ENCODE data around the gene TRIM37. TPM values are rescaled to one million over a fixed set of nuclear protein-coding genes. Genes with fewer than 3 reads are reported as not detected.

The TRIM37 gene
- total and polyA plus RNA-seq, 4 donors: 5.4 to 12.9 (median 8.1) TPM

DNA sequence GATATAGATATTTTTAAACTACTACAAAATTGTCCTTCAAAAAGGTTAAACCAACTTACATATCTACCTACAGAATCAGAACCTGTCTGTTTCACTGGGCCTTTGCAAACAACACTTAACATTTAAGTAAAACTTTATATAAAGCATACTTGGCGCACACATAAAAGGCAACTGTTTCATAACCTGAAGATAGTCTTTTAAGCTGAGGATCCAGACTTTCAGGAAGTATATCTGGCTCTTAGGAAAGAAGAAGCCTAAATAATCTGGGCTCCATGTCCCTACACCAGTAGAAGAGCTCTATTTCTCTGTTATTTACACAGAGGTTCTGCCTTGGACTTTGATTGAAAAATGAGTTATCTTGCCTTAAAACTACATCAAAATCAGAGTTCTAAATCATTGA is 75.9 kb downstream of the TRIM37 start:
- H3K4me1 ChIP-seq (ENCODE audit: control insufficient read depth in 4 of 4, insufficient read depth in 4 of 4, low read length in 3 of 4): peaks cover 0 to 3% (median 0%) of the 10 kb centered on the region in 4 donors
- WGBS: 99% methylated on average over 1 of the region's 1 CpG
- H3K36me3 ChIP-seq (ENCODE audit: control insufficient read depth in 4 of 4, insufficient read depth in 3 of 4, low read depth in 1 of 4, low read length in 3 of 4): peaks cover 0 to 9% (median 6%) of the 10 kb centered on the region in 4 donors
- no peak overlapping the region for H3K9ac ChIP-seq (ENCODE audit: low read depth in 1 of 2, low read length in 2 of 2)
- no peak overlapping the region for H3K4me3 ChIP-seq (ENCODE audit: low read depth in 1 of 3, low read length in 3 of 3)
- no peak overlapping the region for H3K27ac ChIP-seq (ENCODE audit: low read depth in 1 of 2, low read length in 2 of 2)
- no peaks in the 10 kb centered on the region for H3K9me3 ChIP-seq (ENCODE audit: control insufficient read depth in 4 of 4, low read length in 3 of 4)
- TF ChIP-seq TAF1 (conservative IDR thresholded peaks at IDR 0.05) (no peak), EGR1 (IDR thresholded peaks at IDR 0.05; ENCODE audit: low read depth in 2 of 2) (no peak), MAX (IDR thresholded peaks at IDR 0.05) (no peak)
- TF ChIP-seq, protein P1, sequence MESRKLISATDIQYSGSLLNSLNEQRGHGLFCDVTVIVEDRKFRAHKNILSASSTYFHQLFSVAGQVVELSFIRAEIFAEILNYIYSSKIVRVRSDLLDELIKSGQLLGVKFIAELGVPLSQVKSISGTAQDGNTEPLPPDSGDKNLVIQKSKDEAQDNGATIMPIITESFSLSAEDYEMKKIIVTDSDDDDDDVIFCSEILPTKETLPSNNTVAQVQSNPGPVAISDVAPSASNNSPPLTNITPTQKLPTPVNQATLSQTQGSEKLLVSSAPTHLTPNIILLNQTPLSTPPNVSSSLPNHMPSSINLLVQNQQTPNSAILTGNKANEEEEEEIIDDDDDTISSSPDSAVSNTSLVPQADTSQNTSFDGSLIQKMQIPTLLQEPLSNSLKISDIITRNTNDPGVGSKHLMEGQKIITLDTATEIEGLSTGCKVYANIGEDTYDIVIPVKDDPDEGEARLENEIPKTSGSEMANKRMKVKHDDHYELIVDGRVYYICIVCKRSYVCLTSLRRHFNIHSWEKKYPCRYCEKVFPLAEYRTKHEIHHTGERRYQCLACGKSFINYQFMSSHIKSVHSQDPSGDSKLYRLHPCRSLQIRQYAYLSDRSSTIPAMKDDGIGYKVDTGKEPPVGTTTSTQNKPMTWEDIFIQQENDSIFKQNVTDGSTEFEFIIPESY (IDR thresholded peaks at IDR 0.05): no peak
- TF ChIP-seq, protein P2, sequence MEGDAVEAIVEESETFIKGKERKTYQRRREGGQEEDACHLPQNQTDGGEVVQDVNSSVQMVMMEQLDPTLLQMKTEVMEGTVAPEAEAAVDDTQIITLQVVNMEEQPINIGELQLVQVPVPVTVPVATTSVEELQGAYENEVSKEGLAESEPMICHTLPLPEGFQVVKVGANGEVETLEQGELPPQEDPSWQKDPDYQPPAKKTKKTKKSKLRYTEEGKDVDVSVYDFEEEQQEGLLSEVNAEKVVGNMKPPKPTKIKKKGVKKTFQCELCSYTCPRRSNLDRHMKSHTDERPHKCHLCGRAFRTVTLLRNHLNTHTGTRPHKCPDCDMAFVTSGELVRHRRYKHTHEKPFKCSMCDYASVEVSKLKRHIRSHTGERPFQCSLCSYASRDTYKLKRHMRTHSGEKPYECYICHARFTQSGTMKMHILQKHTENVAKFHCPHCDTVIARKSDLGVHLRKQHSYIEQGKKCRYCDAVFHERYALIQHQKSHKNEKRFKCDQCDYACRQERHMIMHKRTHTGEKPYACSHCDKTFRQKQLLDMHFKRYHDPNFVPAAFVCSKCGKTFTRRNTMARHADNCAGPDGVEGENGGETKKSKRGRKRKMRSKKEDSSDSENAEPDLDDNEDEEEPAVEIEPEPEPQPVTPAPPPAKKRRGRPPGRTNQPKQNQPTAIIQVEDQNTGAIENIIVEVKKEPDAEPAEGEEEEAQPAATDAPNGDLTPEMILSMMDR (IDR thresholded peaks at IDR 0.05; ENCODE audit: low read depth, low read length, missing input control): no peak
- H3K27me3 ChIP-seq (ENCODE audit: control insufficient read depth in 4 of 4, insufficient read depth in 4 of 4, low read length in 3 of 4): no peaks in the 10 kb centered on the region
- DNase-seq (ENCODE audit: low spot score): no peak

DNA sequence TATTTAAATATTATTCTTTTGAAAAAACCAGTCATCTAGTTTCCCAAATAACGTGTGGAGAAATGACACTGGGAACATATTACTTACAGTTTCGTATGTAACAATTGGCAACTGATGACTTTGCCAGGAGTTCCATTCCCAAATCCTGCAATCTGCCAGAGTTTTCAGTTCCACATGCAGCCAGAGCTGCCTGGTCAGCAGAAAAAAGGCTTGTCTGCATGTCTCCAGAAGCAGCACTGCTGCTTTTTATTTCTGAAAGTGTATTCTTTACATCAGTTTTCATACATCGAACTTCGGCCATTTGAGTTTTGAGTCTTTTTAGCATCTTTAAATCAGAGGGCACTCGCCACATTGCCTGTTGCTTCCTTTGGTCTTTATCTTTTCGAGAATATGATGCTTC is 78.4 kb downstream of the TRIM37 start:
- H3K4me1 ChIP-seq (ENCODE audit: control insufficient read depth in 4 of 4, insufficient read depth in 4 of 4, low read length in 3 of 4): peaks cover 0 to 3% (median 0%) of the 10 kb centered on the region in 4 donors
- no peak for DNase-seq (ENCODE audit: low spot score)
- no peak overlapping the region for H3K9ac ChIP-seq (ENCODE audit: low read depth in 1 of 2, low read length in 2 of 2)
- H3K4me3 ChIP-seq (ENCODE audit: low read depth in 1 of 3, low read length in 3 of 3): no peak overlapping the region
- WGBS: 92% methylated on average over 6 of the region's 6 CpGs
- no peak overlapping the region for H3K27ac ChIP-seq (ENCODE audit: low read depth in 1 of 2, low read length in 2 of 2)
- H3K9me3 ChIP-seq (ENCODE audit: control insufficient read depth in 4 of 4, low read length in 3 of 4): no peaks in the 10 kb centered on the region
- no peak for TF ChIP-seq JUND (IDR thresholded peaks at IDR 0.05)
- TF ChIP-seq FOXA2 (IDR thresholded peaks at IDR 0.05): no peak
- TF ChIP-seq HNF4G (IDR thresholded peaks at IDR 0.05): no peak
- TF ChIP-seq, protein P3, sequence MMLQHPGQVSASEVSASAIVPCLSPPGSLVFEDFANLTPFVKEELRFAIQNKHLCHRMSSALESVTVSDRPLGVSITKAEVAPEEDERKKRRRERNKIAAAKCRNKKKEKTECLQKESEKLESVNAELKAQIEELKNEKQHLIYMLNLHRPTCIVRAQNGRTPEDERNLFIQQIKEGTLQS (IDR thresholded peaks at IDR 0.05): no peak
- TF ChIP-seq MAX (IDR thresholded peaks at IDR 0.05): no peak
- TF ChIP-seq RXRA (IDR thresholded peaks at IDR 0.05): no peak
- H3K27me3 ChIP-seq (ENCODE audit: control insufficient read depth in 4 of 4, insufficient read depth in 4 of 4, low read length in 3 of 4): no peaks in the 10 kb centered on the region
- H3K36me3 ChIP-seq (ENCODE audit: control insufficient read depth in 4 of 4, insufficient read depth in 3 of 4, low read depth in 1 of 4, low read length in 3 of 4): peaks cover 0 to 9% (median 6%) of the 10 kb centered on the region in 4 donors

DNA sequence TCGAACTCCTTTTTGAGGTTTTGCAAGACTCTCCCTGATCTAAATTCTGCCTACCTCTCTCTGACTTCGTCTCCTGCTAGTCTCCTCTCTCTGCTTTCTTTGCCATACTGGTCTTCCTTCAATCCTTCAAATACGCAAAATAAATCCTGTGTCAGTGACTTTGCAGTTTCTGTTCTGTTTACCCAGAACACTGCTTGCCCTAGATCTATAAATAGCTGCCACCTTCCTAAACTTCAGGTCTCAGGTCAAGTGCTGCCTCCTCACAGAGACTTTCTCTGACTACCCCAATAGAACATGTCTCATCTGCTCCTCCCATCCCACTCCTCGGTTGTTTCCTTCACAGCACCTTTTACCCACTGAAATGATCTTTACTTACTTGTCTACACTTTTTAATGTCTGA is 78.9 kb downstream of the TRIM37 start:
- no peak overlapping the region for H3K27ac ChIP-seq (ENCODE audit: low read depth in 1 of 2, low read length in 2 of 2)
- H3K4me1 ChIP-seq (ENCODE audit: control insufficient read depth in 4 of 4, insufficient read depth in 4 of 4, low read length in 3 of 4): peaks cover 0 to 3% (median 0%) of the 10 kb centered on the region in 4 donors

More for the DNA sequence above, 78.9 kb downstream of the TRIM37 start:
- H3K36me3 ChIP-seq (ENCODE audit: control insufficient read depth in 4 of 4, insufficient read depth in 3 of 4, low read depth in 1 of 4, low read length in 3 of 4): peaks cover 0 to 9% (median 6%) of the 10 kb centered on the region in 4 donors
- no peak overlapping the region for H3K9ac ChIP-seq (ENCODE audit: low read depth in 1 of 2, low read length in 2 of 2)
- TF ChIP-seq FOXA1 (IDR thresholded peaks at IDR 0.05): no peak
- TF ChIP-seq, protein P1 (IDR thresholded peaks at IDR 0.05): no peak
- no peak for TF ChIP-seq HNF4G (IDR thresholded peaks at IDR 0.05)
- no peak for TF ChIP-seq EGR1 (IDR thresholded peaks at IDR 0.05; ENCODE audit: low read depth in 2 of 2)
- TF ChIP-seq MAX (IDR thresholded peaks at IDR 0.05): no peak
- no peaks in the 10 kb centered on the region for H3K27me3 ChIP-seq (ENCODE audit: control insufficient read depth in 4 of 4, insufficient read depth in 4 of 4, low read length in 3 of 4)
- WGBS: 85% methylated on average over 4 of the region's 4 CpGs
- H3K4me3 ChIP-seq (ENCODE audit: low read depth in 1 of 3, low read length in 3 of 3): no peak overlapping the region
- H3K9me3 ChIP-seq (ENCODE audit: control insufficient read depth in 4 of 4, low read length in 3 of 4): no peaks in the 10 kb centered on the region
- DNase-seq (ENCODE audit: low spot score): no peak

Measured in liver (tissue), 9 donors.